ENCODE results near the gene AUTS2.
A peak's percentile ranks its signal among the peaks of the same experiment; 100 is the strongest.

AUTS2 gene

GRCh38 chr7:69800495-69800894 lies 202.2 kb downstream of the AUTS2 start:
- Mint-ChIP-seq H3K27me3 (no peaks in the 10 kb centered on the region), H3K4me1 (peaks cover 8 to 38% of the 10 kb centered on the region in 2 donors), H3K27ac (no peak overlapping the region), H3K9me3 (no peaks in the 10 kb centered on the region), H3K36me3 (no peaks in the 10 kb centered on the region), H3K4me3 (no peak overlapping the region)
- ATAC-seq (replicated peaks) (no peak), DNase-seq (no peak)

GRCh38 chr7:69801729-69802682 lies 203.7 kb downstream of the AUTS2 start:
- Mint-ChIP-seq H3K9me3 (no peaks in the 10 kb centered on the region), H3K36me3 (no peaks in the 10 kb centered on the region), H3K4me1 (peaks cover 6 to 28% of the 10 kb centered on the region in 2 donors), H3K27ac (no peak overlapping the region), H3K27me3 (no peaks in the 10 kb centered on the region), H3K4me3 (no peak overlapping the region)
- ATAC-seq (replicated peaks) (no peak), DNase-seq (no peak)

- Mint-ChIP-seq H3K27ac (no peak overlapping the region), H3K36me3 (no peaks in the 10 kb centered on the region), H3K4me3 (no peak overlapping the region), H3K27me3 (no peaks in the 10 kb centered on the region), H3K9me3 (no peaks in the 10 kb centered on the region), H3K4me1 (peaks cover 6 to 28% of the 10 kb centered on the region in 2 donors)
- ATAC-seq (replicated peaks) (peak; percentile 67 to 73), DNase-seq (no peak)
Measured at GRCh38 chr7:69803699-69804516, 205.6 kb downstream of the AUTS2 start.

GRCh38 chr7:69804962-69805361 lies 206.7 kb downstream of the AUTS2 start:
- no peak for DNase-seq
- no peaks in the 10 kb centered on the region for H3K27me3 Mint-ChIP-seq
- no peaks in the 10 kb centered on the region for H3K36me3 Mint-ChIP-seq
- no peak overlapping the region for H3K27ac Mint-ChIP-seq
- no peak overlapping the region for H3K4me3 Mint-ChIP-seq
- H3K4me1 Mint-ChIP-seq, result peaks cover 3 to 19% of the 10 kb centered on the region in 2 donors
- no peaks in the 10 kb centered on the region for H3K9me3 Mint-ChIP-seq
- no peak for ATAC-seq (replicated peaks)

GRCh38 chr7:69808391-69808790 lies 210.1 kb downstream of the AUTS2 start:
- Mint-ChIP-seq H3K27ac (no peak overlapping the region), H3K27me3 (no peaks in the 10 kb centered on the region), H3K4me1 (peaks cover 0 to 26% of the 10 kb centered on the region in 2 donors), H3K9me3 (no peaks in the 10 kb centered on the region), H3K4me3 (no peak overlapping the region), H3K36me3 (no peaks in the 10 kb centered on the region)
- DNase-seq (no peak), ATAC-seq (replicated peaks) (no peak)

- H3K9me3 Mint-ChIP-seq, result no peaks in the 10 kb centered on the region
- H3K27ac Mint-ChIP-seq, result no peak overlapping the region
- H3K36me3 Mint-ChIP-seq, result no peaks in the 10 kb centered on the region
- H3K27me3 Mint-ChIP-seq, result no peaks in the 10 kb centered on the region
- H3K4me1 Mint-ChIP-seq, result peaks cover 0 to 11% of the 10 kb centered on the region in 2 donors
- ATAC-seq (replicated peaks), result no peak
- no peak overlapping the region for H3K4me3 Mint-ChIP-seq
- DNase-seq, result no peak
Measured at GRCh38 chr7:69811476-69812308, 213.4 kb downstream of the AUTS2 start.

GRCh38 chr7:69812756-69813155 lies 214.5 kb downstream of the AUTS2 start:
- Mint-ChIP-seq H3K9me3 (no peaks in the 10 kb centered on the region), H3K36me3 (no peaks in the 10 kb centered on the region), H3K27ac (no peak overlapping the region), H3K4me1 (peaks cover 0 to 16% of the 10 kb centered on the region in 2 donors), H3K27me3 (no peaks in the 10 kb centered on the region), H3K4me3 (no peak overlapping the region)
- DNase-seq, result no peak
- no peak for ATAC-seq (replicated peaks)

- H3K27me3 Mint-ChIP-seq, result no peaks in the 10 kb centered on the region
- no peaks in the 10 kb centered on the region for H3K9me3 Mint-ChIP-seq
- H3K36me3 Mint-ChIP-seq, result no peaks in the 10 kb centered on the region
- ATAC-seq (replicated peaks) (no peak), DNase-seq (no peak)
- no peak overlapping the region for H3K27ac Mint-ChIP-seq
- H3K4me3 Mint-ChIP-seq, result no peak overlapping the region
- H3K4me1 Mint-ChIP-seq, result peaks cover 0 to 16% of the 10 kb centered on the region in 2 donors
Measured at GRCh38 chr7:69813637-69814240, 215.5 kb downstream of the AUTS2 start.

- H3K4me1 Mint-ChIP-seq, result peaks cover 0 to 16% of the 10 kb centered on the region in 2 donors
- H3K27ac Mint-ChIP-seq, result no peak overlapping the region
- H3K4me3 Mint-ChIP-seq, result no peak overlapping the region
- no peaks in the 10 kb centered on the region for H3K27me3 Mint-ChIP-seq
- ATAC-seq (replicated peaks) (no peak), DNase-seq (no peak)
- no peaks in the 10 kb centered on the region for H3K9me3 Mint-ChIP-seq
- no peaks in the 10 kb centered on the region for H3K36me3 Mint-ChIP-seq
Measured at GRCh38 chr7:69814421-69814962, 216.2 kb downstream of the AUTS2 start.

- H3K36me3 Mint-ChIP-seq, result no peaks in the 10 kb centered on the region
- H3K9me3 Mint-ChIP-seq, result no peaks in the 10 kb centered on the region
- ATAC-seq (replicated peaks), result no peak
- H3K27ac Mint-ChIP-seq, result no peak overlapping the region
- no peak for DNase-seq
- H3K27me3 Mint-ChIP-seq, result no peaks in the 10 kb centered on the region
- peaks cover 0 to 16% of the 10 kb centered on the region in 2 donors for H3K4me1 Mint-ChIP-seq
- no peak overlapping the region for H3K4me3 Mint-ChIP-seq
Measured at GRCh38 chr7:69816501-69816900, 218.2 kb downstream of the AUTS2 start.

GRCh38 chr7:69817121-69817520 lies 218.8 kb downstream of the AUTS2 start:
- Mint-ChIP-seq H3K4me3 (no peak overlapping the region), H3K36me3 (no peaks in the 10 kb centered on the region), H3K27me3 (no peaks in the 10 kb centered on the region), H3K27ac (no peak overlapping the region), H3K9me3 (no peaks in the 10 kb centered on the region), H3K4me1 (peaks cover 0 to 16% of the 10 kb centered on the region in 2 donors)
- DNase-seq, result no peak
- no peak for ATAC-seq (replicated peaks)

- H3K9me3 Mint-ChIP-seq, result no peaks in the 10 kb centered on the region
- no peak for ATAC-seq (replicated peaks)
- H3K27ac Mint-ChIP-seq, result no peak overlapping the region
- no peaks in the 10 kb centered on the region for H3K36me3 Mint-ChIP-seq
- no peak overlapping the region for H3K4me3 Mint-ChIP-seq
- DNase-seq, result no peak
- no peaks in the 10 kb centered on the region for H3K27me3 Mint-ChIP-seq
- H3K4me1 Mint-ChIP-seq, result peaks cover 4 to 15% of the 10 kb centered on the region in 2 donors
Measured at GRCh38 chr7:69817841-69818635, 219.8 kb downstream of the AUTS2 start.
